ENCODE data around the gene VDAC1.

GRCh38 chr5:133998042-133998441 is 6.7 kb downstream of the VDAC1 start:
- TF ChIP-seq POLR2A (IDR thresholded peaks at IDR 0.05; ENCODE audit: low read depth) (no peak), POLR2AphosphoS5 (IDR thresholded peaks at IDR 0.05) (no peak), CTCF (IDR thresholded peaks at IDR 0.05) (no peak)
